ENCODE data around the gene TMEM107. TPM values are rescaled to one million over a fixed set of nuclear protein-coding genes. Genes with fewer than 3 reads are reported as not detected.

TMEM107 gene
- total and polyA plus RNA-seq, 10 of the 15 experiments (the other 5 are each of a cell fraction or from before 2014, with no cell fraction given) = 7.9 to 38.7 (median 22.9) TPM

GRCh38 chr17:8153957-8154607 lies 22.1 kb downstream of the TMEM107 start (continued):
- TF ChIP-seq ELK1 (IDR thresholded peaks at IDR 0.05; ENCODE audit: low read depth, low read length) (0 out of 2 replicates have a peak, but pooled peaks have one; percentile 17), ZNF274 (IDR thresholded peaks at IDR 0.05; ENCODE audit: insufficient read depth, insufficient read length) (no peak), YY1 (IDR thresholded peaks at IDR 0.05; ENCODE audit: low read depth, low read length) (peak; percentile 79; the same call in 1 of the 2 replicates), NBN (IDR thresholded peaks at IDR 0.05) (peak; percentile 73), EP300 (IDR thresholded peaks at IDR 0.05; ENCODE audit: borderline replicate concordance in 1 of 2, control insufficient read depth in 1 of 2, low read depth in 2 of 2, low read length in 2 of 2) (peak; percentile 32 to 39; a peak in 1 of 4 replicates), HDGF (IDR thresholded peaks at IDR 0.05) (0 out of 2 replicates have a peak, but pooled peaks have one; percentile 71), TARDBP (IDR thresholded peaks at IDR 0.05; ENCODE audit: borderline replicate concordance) (no peak), ZZZ3 (IDR thresholded peaks at IDR 0.05; ENCODE audit: control insufficient read depth, insufficient read length, low read depth) (no peak), POLR2AphosphoS2 (IDR thresholded peaks at IDR 0.05; ENCODE audit: low read depth, low read length) (peak; percentile 40; the same call in 1 of the 2 replicates), CREM (IDR thresholded peaks at IDR 0.05; ENCODE audit: low read depth) (peak; percentile 83), EGR1 (IDR thresholded peaks at IDR 0.05; ENCODE audit: borderline replicate concordance in 1 of 2, low read depth in 2 of 2, low read length in 2 of 2) (peak in 1 of 2 experiments; percentile 80; a peak in 2 of 3 replicates), RFX5 (IDR thresholded peaks at IDR 0.05; ENCODE audit: low read depth, low read length) (peak; percentile 58; the same call in 1 of the 2 replicates), JUND (IDR thresholded peaks at IDR 0.05; ENCODE audit: low read depth, low read length) (no peak)
